Measurements from ENCODE around the gene DHRS11.

The DHRS11 gene

GRCh38 chr17:36613155-36613554, 21.5 kb downstream of the DHRS11 start:
- no peak overlapping the region for H3K4me3 ChIP-seq (ENCODE audit: low read depth, low read length)

GRCh38 chr17:36614081-36614480, 22.4 kb downstream of the DHRS11 start:
- no peak overlapping the region for H3K4me3 ChIP-seq (ENCODE audit: low read depth, low read length)

GRCh38 chr17:36614933-36615332, 23.3 kb downstream of the DHRS11 start:
- no peak overlapping the region for H3K4me3 ChIP-seq (ENCODE audit: low read depth, low read length)

GRCh38 chr17:36616061-36617029, 24.7 kb downstream of the DHRS11 start:
- no peak overlapping the region for H3K4me3 ChIP-seq (ENCODE audit: low read depth, low read length)

- H3K4me3 ChIP-seq (ENCODE audit: low read depth, low read length) = no peak overlapping the region
Measured at GRCh38 chr17:36617773-36618172, 26.1 kb downstream of the DHRS11 start.

GRCh38 chr17:36623281-36623680, 31.6 kb downstream of the DHRS11 start:
- no peak overlapping the region for H3K4me3 ChIP-seq (ENCODE audit: low read depth, low read length)

- H3K4me3 ChIP-seq (ENCODE audit: low read depth, low read length) = no peak overlapping the region
Measured at GRCh38 chr17:36625188-36625587, 33.5 kb downstream of the DHRS11 start.

GRCh38 chr17:36627101-36627500, 35.4 kb downstream of the DHRS11 start:
- H3K4me3 ChIP-seq (ENCODE audit: low read depth, low read length) = no peak overlapping the region

GRCh38 chr17:36628576-36628975, 36.9 kb downstream of the DHRS11 start:
- no peak overlapping the region for H3K4me3 ChIP-seq (ENCODE audit: low read depth, low read length)

- H3K4me3 ChIP-seq (ENCODE audit: low read depth, low read length) = no peak overlapping the region
Measured at GRCh38 chr17:36629252-36629847, 37.7 kb downstream of the DHRS11 start.

GRCh38 chr17:36629970-36630502, 38.4 kb downstream of the DHRS11 start:
- no peak overlapping the region for H3K4me3 ChIP-seq (ENCODE audit: low read depth, low read length)

GRCh38 chr17:36631022-36631421, 39.3 kb downstream of the DHRS11 start:
- no peak overlapping the region for H3K4me3 ChIP-seq (ENCODE audit: low read depth, low read length)

- no peak overlapping the region for H3K4me3 ChIP-seq (ENCODE audit: low read depth, low read length)
Measured at GRCh38 chr17:36632916-36633771, 41.5 kb downstream of the DHRS11 start.

GRCh38 chr17:36640346-36640745, 48.7 kb downstream of the DHRS11 start:
- H3K4me3 ChIP-seq (ENCODE audit: low read depth, low read length) = no peak overlapping the region

GRCh38 chr17:36640836-36641235, 49.2 kb downstream of the DHRS11 start:
- H3K4me3 ChIP-seq (ENCODE audit: low read depth, low read length) = no peak overlapping the region

- peak overlapping the region; percentile 31 for H3K4me3 ChIP-seq (ENCODE audit: low read depth, low read length)
Measured at GRCh38 chr17:36641331-36641876, 49.7 kb downstream of the DHRS11 start.

GRCh38 chr17:36641877-36642845, 50.5 kb downstream of the DHRS11 start:
- H3K4me3 ChIP-seq (ENCODE audit: low read depth, low read length) = peak overlapping the region; percentile 31

- no peak overlapping the region for H3K4me3 ChIP-seq (ENCODE audit: low read depth, low read length)
Measured at GRCh38 chr17:36643086-36643685, 51.5 kb downstream of the DHRS11 start.

GRCh38 chr17:36645422-36645821, 53.7 kb downstream of the DHRS11 start:
- H3K4me3 ChIP-seq (ENCODE audit: low read depth, low read length) = no peak overlapping the region
